GM21381 (cell line): ENCODE results near the gene NAT14.

Experiments used
- ATAC-seq: cut with Tn5 transposase; IDR thresholded peaks from one replicate; pipeline ENCODE4 v1.9.1; 2021; ENCODE audit warnings: mild to moderate bottlenecking, moderate library complexity; ENCODE audit not compliant: unreplicated experiment

Gene NAT14

GRCh38 chr19:55452749-55453346, 32.1 kb upstream of the NAT14 start:
- ATAC-seq, result no peak

GRCh38 chr19:55453511-55454260, 31.3 kb upstream of the NAT14 start:
- ATAC-seq, result no peak

GRCh38 chr19:55454787-55455243, 30.2 kb upstream of the NAT14 start:
- ATAC-seq, result no peak

- no peak for ATAC-seq
Measured at GRCh38 chr19:55455576-55456235, 29.3 kb upstream of the NAT14 start.

GRCh38 chr19:55456347-55456746, 28.6 kb upstream of the NAT14 start:
- no peak for ATAC-seq

- no peak for ATAC-seq
Measured at GRCh38 chr19:55457683-55458457, 27.1 kb upstream of the NAT14 start.

GRCh38 chr19:55459551-55459949, 25.4 kb upstream of the NAT14 start:
- ATAC-seq, result no peak

GRCh38 chr19:55459950-55460657, 24.9 kb upstream of the NAT14 start:
- ATAC-seq, result no peak

GRCh38 chr19:55460670-55461258, 24.2 kb upstream of the NAT14 start:
- ATAC-seq, result no peak

GRCh38 chr19:55461259-55461973, 23.6 kb upstream of the NAT14 start, which contains the start of gene ISOC2:
TSS of gene ISOC2 (minus strand) at chr19:55461642. CDS start at chr19:55456486, 5,156 bp downstream.
- peak; percentile 92 for ATAC-seq

GRCh38 chr19:55461974-55462626, 22.9 kb upstream of the NAT14 start:
- no peak for ATAC-seq

GRCh38 chr19:55462722-55463121, 22.3 kb upstream of the NAT14 start:
- no peak for ATAC-seq

GRCh38 chr19:55463583-55464031, 21.4 kb upstream of the NAT14 start:
- ATAC-seq, result no peak

- ATAC-seq, result no peak
Measured at GRCh38 chr19:55464039-55464661, 20.8 kb upstream of the NAT14 start.

GRCh38 chr19:55464662-55465054, 20.3 kb upstream of the NAT14 start, which contains the start of gene C19orf85:
TSS of gene C19orf85 (minus strand) at chr19:55464751. CDS start at chr19:55464554, 197 bp downstream.
- no peak for ATAC-seq

- ATAC-seq, result no peak
Measured at GRCh38 chr19:55465460-55466240, 19.3 kb upstream of the NAT14 start.

GRCh38 chr19:55466241-55466614, 18.8 kb upstream of the NAT14 start:
- ATAC-seq, result no peak
